NCI-H446 treated with DMSO at 0.1 percent for 48 hours (cell line): Measurements from ENCODE around the gene RASSF3.

Source experiments
- DNase-seq: peaks from one replicate; lab custom pipeline; 2025; lab: John Stamatoyannopoulos, UW

The RASSF3 gene

GRCh38 chr12:64691227-64691794 lies 81.0 kb downstream of the RASSF3 start:
- no peak for DNase-seq

GRCh38 chr12:64691795-64692583 lies 81.7 kb downstream of the RASSF3 start:
- DNase-seq, result peak; percentile 19

- DNase-seq, result no peak
These were observed 84.1 kb downstream of the RASSF3 start for GRCh38 chr12:64694130-64695040.

GRCh38 chr12:64695550-64695949 lies 85.3 kb downstream of the RASSF3 start:
- no peak for DNase-seq

GRCh38 chr12:64696080-64696741 lies 85.9 kb downstream of the RASSF3 start:
- no peak for DNase-seq

- DNase-seq, result no peak
These were observed 89.3 kb downstream of the RASSF3 start for GRCh38 chr12:64699504-64700115.

GRCh38 chr12:64700532-64700931 lies 90.2 kb downstream of the RASSF3 start:
- no peak for DNase-seq

GRCh38 chr12:64701283-64701682 lies 91.0 kb downstream of the RASSF3 start:
- no peak for DNase-seq

- no peak for DNase-seq
These were observed 96.0 kb downstream of the RASSF3 start for GRCh38 chr12:64706306-64706705.

GRCh38 chr12:64706857-64707256 lies 96.6 kb downstream of the RASSF3 start:
- no peak for DNase-seq

GRCh38 chr12:64707362-64707761 lies 97.1 kb downstream of the RASSF3 start:
- no peak for DNase-seq

- no peak for DNase-seq
These were observed 97.6 kb downstream of the RASSF3 start for GRCh38 chr12:64707926-64708325.

GRCh38 chr12:64709429-64709828 lies 99.1 kb downstream of the RASSF3 start:
- no peak for DNase-seq

- no peak for DNase-seq
These were observed 103.1 kb downstream of the RASSF3 start for GRCh38 chr12:64713376-64713775.

- no peak for DNase-seq
These were observed 104.3 kb downstream of the RASSF3 start for GRCh38 chr12:64714551-64714968.

GRCh38 chr12:64716371-64716770 lies 106.1 kb downstream of the RASSF3 start:
- no peak for DNase-seq

GRCh38 chr12:64716839-64717455 lies 106.7 kb downstream of the RASSF3 start:
- DNase-seq, result no peak

- no peak for DNase-seq
These were observed 108.4 kb downstream of the RASSF3 start for GRCh38 chr12:64718649-64719048.

- DNase-seq, result no peak
These were observed 110.6 kb downstream of the RASSF3 start for GRCh38 chr12:64720884-64721283.

GRCh38 chr12:64722835-64723234 lies 112.5 kb downstream of the RASSF3 start:
- no peak for DNase-seq

GRCh38 chr12:64723630-64724029 lies 113.3 kb downstream of the RASSF3 start:
- no peak for DNase-seq
